Measurements from ENCODE around the gene SLC25A2. TPM values are rescaled to one million over a fixed set of nuclear protein-coding genes. Genes with fewer than 3 reads are reported as not detected.

The SLC25A2 gene
- total RNA-seq, 2 donors from 2014 or later, result 0.23 TPM; not detected in 1

Other genes starting within 250 kb of the SLC25A2 start
- gene PCDHB2, start 209.4 kb downstream of the SLC25A2 start, total RNA-seq, result not detected
- not detected for gene PCDHB3, start 203.6 kb downstream of the SLC25A2 start, total RNA-seq
- gene PCDHB4, start 182.2 kb downstream of the SLC25A2 start, total RNA-seq, result not detected
- gene PCDHB5, start 168.8 kb downstream of the SLC25A2 start, total RNA-seq, result under 1 TPM in 1 of 2 donors, not detected in 1; 0.08 TPM
- gene PCDHB6, start 154.0 kb downstream of the SLC25A2 start, total RNA-seq, result not detected
- not detected for gene PCDHB7, start 131.4 kb downstream of the SLC25A2 start, total RNA-seq
- gene PCDHB8, start 126.3 kb downstream of the SLC25A2 start, total RNA-seq, result not detected
- gene PCDHB16, start 121.7 kb downstream of the SLC25A2 start, total RNA-seq, result not detected
- not detected for gene PCDHB9, start 116.9 kb downstream of the SLC25A2 start, total RNA-seq
- gene PCDHB10, start 111.7 kb downstream of the SLC25A2 start, total RNA-seq, result not detected
- not detected for gene PCDHB11, start 104.4 kb downstream of the SLC25A2 start, total RNA-seq
- gene PCDHB12, start 95.3 kb downstream of the SLC25A2 start, total RNA-seq, result not detected
- gene PCDHB13, start 90.1 kb downstream of the SLC25A2 start, total RNA-seq, result not detected
- not detected for gene PCDHB14, start 80.7 kb downstream of the SLC25A2 start, total RNA-seq
- gene PCDHB15, start 58.7 kb downstream of the SLC25A2 start, total RNA-seq, result not detected
- gene TAF7, start 16.7 kb upstream of the SLC25A2 start, total RNA-seq, result 10 to 100 TPM; 44.7 to 46.7 TPM
- gene PCDHGA1, start 26.5 kb upstream of the SLC25A2 start, total RNA-seq, result under 1 TPM in 1 of 2 donors, not detected in 1; 0.11 TPM
- not detected for gene PCDHGA2, start 34.7 kb upstream of the SLC25A2 start, total RNA-seq
- gene PCDHGA3, start 39.8 kb upstream of the SLC25A2 start, total RNA-seq, result not detected
- not detected for gene PCDHGB1, start 46.0 kb upstream of the SLC25A2 start, total RNA-seq
- not detected for gene PCDHGA4, start 51.0 kb upstream of the SLC25A2 start, total RNA-seq
- under 1 TPM; 0.12 to 0.20 TPM for gene PCDHGB2, start 55.9 kb upstream of the SLC25A2 start, total RNA-seq
- under 1 TPM in 1 of 2 donors, not detected in 1; 0.09 TPM for gene PCDHGA5, start 60.1 kb upstream of the SLC25A2 start, total RNA-seq
- gene PCDHGB3, start 66.2 kb upstream of the SLC25A2 start, total RNA-seq, result under 1 TPM; 0.09 to 0.14 TPM
- gene PCDHGA6, start 69.8 kb upstream of the SLC25A2 start, total RNA-seq, result under 1 TPM; 0.08 to 0.09 TPM
- not detected for gene PCDHGA7, start 78.7 kb upstream of the SLC25A2 start, total RNA-seq
- not detected for gene PCDHGB4, start 83.6 kb upstream of the SLC25A2 start, total RNA-seq
- not detected for gene PCDHGA8, start 88.6 kb upstream of the SLC25A2 start, total RNA-seq
- under 1 TPM in 1 of 2 donors, not detected in 1; 0.12 TPM for gene PCDHGB5, start 93.9 kb upstream of the SLC25A2 start, total RNA-seq
- under 1 TPM in 1 of 2 donors, not detected in 1; 0.23 TPM for gene PCDHGA9, start 98.7 kb upstream of the SLC25A2 start, total RNA-seq
- under 1 TPM in 1 of 2 donors, not detected in 1; 0.08 TPM for gene PCDHGB6, start 104.0 kb upstream of the SLC25A2 start, total RNA-seq
- not detected for gene PCDHGA10, start 108.9 kb upstream of the SLC25A2 start, total RNA-seq
- under 1 TPM in 1 of 2 donors, not detected in 1; 0.08 TPM for gene PCDHGB7, start 113.6 kb upstream of the SLC25A2 start, total RNA-seq
- gene PCDHGA11, start 117.0 kb upstream of the SLC25A2 start, total RNA-seq, result under 1 TPM; 0.09 to 0.14 TPM
- under 1 TPM; 0.10 to 0.16 TPM for gene PCDHGA12, start 126.5 kb upstream of the SLC25A2 start, total RNA-seq
- under 1 TPM in 1 of 2 donors, not detected in 1; 0.19 TPM for gene PCDHGC3, start 171.9 kb upstream of the SLC25A2 start, total RNA-seq
- not detected for gene PCDHGC4, start 181.0 kb upstream of the SLC25A2 start, total RNA-seq
- not detected for gene PCDHGC5, start 185.0 kb upstream of the SLC25A2 start, total RNA-seq